Measurements from ENCODE around the gene SDHAF4. TPM values are rescaled to one million over a fixed set of nuclear protein-coding genes. Genes with fewer than 3 reads are reported as not detected.
"Not testable (repeated sequence)": the region's sequence is repeated elsewhere in the genome, so short reads cannot be mapped to it uniquely, and the experiment has no call there.

Gene SDHAF4
- polyA plus RNA-seq: 1 to 10 TPM in 2 of 3 donors, under 1 TPM in 1; 0.92 to 7.6 (median 6.6) TPM

GRCh38 chr6:70566751-70567382 is at the start of gene SDHAF4:
Gene SDHAF4 (plus strand): TSS chr6:70566930. CDS start chr6:70566941, 11 bp downstream.
- Mint-ChIP-seq H3K4me3 (peak within 1 kb of the TSS; percentile 83 to 93 (median 89)), H3K4me1 (peaks cover 15 to 29% of the 10 kb centered on the region in 2 donors), H3K9me3 (no peaks in the 10 kb centered on the region), H3K27me3 (ENCODE audit: low read depth in 3 of 3) (peaks cover 3 to 7% (median 4%) of the 10 kb centered on the region in 3 donors), H3K27ac (peak within 1 kb of the TSS; percentile 65 to 93 (median 79)), H3K36me3 (peaks cover 0 to 3% (median 0%) of the 10 kb centered on the region in 3 donors)
- peak; percentile 93 to 94 (median 94) for DNase-seq

DNA sequence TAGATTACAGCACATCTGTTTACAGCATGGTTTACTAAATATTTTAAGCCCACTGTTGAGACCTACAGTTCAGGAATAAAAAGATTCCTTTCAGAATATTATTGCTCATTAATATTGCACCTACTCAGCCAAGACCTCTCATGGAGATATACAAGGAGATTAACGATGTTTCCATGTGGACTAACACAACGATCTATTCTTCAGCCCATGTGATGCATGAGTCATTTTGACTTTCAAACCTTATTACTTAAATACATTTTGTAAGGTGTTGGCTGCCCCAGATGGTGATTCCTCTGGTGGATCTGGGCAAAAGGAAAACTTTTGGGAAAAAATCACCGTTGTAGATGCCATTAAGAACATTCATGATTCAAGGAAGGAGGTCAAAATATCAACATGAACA is 48.0 kb upstream of the SDHAF4 start:
- DNase-seq: no peak
- Mint-ChIP-seq H3K9me3 (no peaks in the 10 kb centered on the region), H3K27me3 (ENCODE audit: low read depth in 3 of 3) (no peaks in the 10 kb centered on the region), H3K4me3 (no peak overlapping the region), H3K36me3 (no peaks in the 10 kb centered on the region), H3K4me1 (no peaks in the 10 kb centered on the region), H3K27ac (no peak overlapping the region)

GRCh38 chr6:70520575-70520974 is 46.2 kb upstream of the SDHAF4 start:
- Mint-ChIP-seq H3K27me3 (ENCODE audit: low read depth in 3 of 3) (no peaks in the 10 kb centered on the region), H3K27ac (no peak overlapping the region), H3K36me3 (peaks cover 0 to 4% (median 3%) of the 10 kb centered on the region in 3 donors), H3K4me1 (no peaks in the 10 kb centered on the region), H3K9me3 (no peaks in the 10 kb centered on the region), H3K4me3 (no peak overlapping the region)
- DNase-seq: peak in 2 of 3 donors; percentile 2 to 21

- peaks cover 0 to 6% (median 4%) of the 10 kb centered on the region in 3 donors for H3K36me3 Mint-ChIP-seq
- H3K4me1 Mint-ChIP-seq: no peaks in the 10 kb centered on the region
- H3K4me3 Mint-ChIP-seq: no peak overlapping the region
- no peak overlapping the region for H3K27ac Mint-ChIP-seq
- H3K27me3 Mint-ChIP-seq (ENCODE audit: low read depth in 3 of 3): no peaks in the 10 kb centered on the region
- H3K9me3 Mint-ChIP-seq: no peaks in the 10 kb centered on the region
- no peak for DNase-seq
These were observed 41.9 kb upstream of the SDHAF4 start for GRCh38 chr6:70524721-70525286.

GRCh38 chr6:70527071-70527737 is 39.5 kb upstream of the SDHAF4 start:
- Mint-ChIP-seq H3K27me3 (ENCODE audit: low read depth in 3 of 3) (no peaks in the 10 kb centered on the region), H3K4me3 (no peak overlapping the region), H3K9me3 (no peaks in the 10 kb centered on the region), H3K36me3 (peaks cover 0 to 6% (median 4%) of the 10 kb centered on the region in 3 donors), H3K4me1 (no peaks in the 10 kb centered on the region), H3K27ac (no peak overlapping the region)
- DNase-seq: no peak

- Mint-ChIP-seq H3K27me3 (ENCODE audit: low read depth in 3 of 3) (no peaks in the 10 kb centered on the region), H3K27ac (no peak overlapping the region), H3K4me1 (no peaks in the 10 kb centered on the region), H3K4me3 (no peak overlapping the region), H3K9me3 (no peaks in the 10 kb centered on the region), H3K36me3 (peaks cover 0 to 7% (median 0%) of the 10 kb centered on the region in 3 donors)
- DNase-seq: no peak
These were observed 36.7 kb upstream of the SDHAF4 start for GRCh38 chr6:70530023-70530422.

DNA sequence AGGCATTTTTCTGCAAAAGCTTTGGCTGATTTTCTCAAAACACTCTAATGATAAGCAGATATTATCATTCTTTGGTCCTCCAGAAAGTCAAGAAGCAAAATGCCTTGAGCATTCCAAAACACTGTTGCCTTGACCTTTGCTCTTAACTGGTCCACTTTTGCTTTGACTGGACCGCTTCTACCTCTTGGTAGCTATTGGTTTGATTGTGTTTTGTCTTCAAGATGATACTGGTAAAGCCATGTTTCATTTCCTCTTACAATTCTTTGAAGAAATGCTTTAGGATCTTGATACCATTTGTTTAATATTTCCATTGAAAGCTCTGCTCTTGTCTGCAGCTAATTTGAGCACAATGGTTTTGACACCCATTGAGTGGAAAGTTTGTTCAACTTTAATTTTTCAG is 35.6 kb upstream of the SDHAF4 start:
- peaks cover 0 to 4% (median 0%) of the 10 kb centered on the region in 3 donors for H3K36me3 Mint-ChIP-seq
- H3K27ac Mint-ChIP-seq: no peak overlapping the region
- no peak overlapping the region for H3K4me3 Mint-ChIP-seq
- H3K27me3 Mint-ChIP-seq (ENCODE audit: low read depth in 3 of 3): no peaks in the 10 kb centered on the region
- DNase-seq: no peak
- H3K9me3 Mint-ChIP-seq: no peaks in the 10 kb centered on the region
- H3K4me1 Mint-ChIP-seq: no peaks in the 10 kb centered on the region

DNA sequence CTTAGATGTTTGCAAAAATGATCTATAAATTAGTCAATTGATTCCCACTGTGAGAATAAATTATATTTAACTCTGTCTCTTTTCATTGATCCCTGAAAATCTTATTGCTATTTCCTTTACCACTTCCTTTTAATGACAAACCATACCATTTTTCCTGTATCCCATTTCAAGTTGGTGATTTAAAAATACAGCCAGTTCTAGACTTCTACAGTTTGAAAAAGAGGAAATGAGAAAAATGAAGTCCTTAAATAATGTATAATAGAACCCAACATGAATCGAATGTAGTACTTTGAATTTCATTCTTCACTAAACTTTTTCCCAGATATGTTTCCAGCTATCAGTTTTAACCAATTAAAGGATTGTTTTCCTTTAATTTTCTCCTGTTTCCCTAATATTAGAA is 29.5 kb upstream of the SDHAF4 start:
- DNase-seq: no peak
- no peaks in the 10 kb centered on the region for H3K4me1 Mint-ChIP-seq
- no peak overlapping the region for H3K4me3 Mint-ChIP-seq
- H3K9me3 Mint-ChIP-seq: no peaks in the 10 kb centered on the region
- H3K27me3 Mint-ChIP-seq (ENCODE audit: low read depth in 3 of 3): peaks cover 0 to 2% (median 0%) of the 10 kb centered on the region in 3 donors
- peaks cover 0 to 4% (median 0%) of the 10 kb centered on the region in 3 donors for H3K36me3 Mint-ChIP-seq
- H3K27ac Mint-ChIP-seq: no peak overlapping the region

DNA sequence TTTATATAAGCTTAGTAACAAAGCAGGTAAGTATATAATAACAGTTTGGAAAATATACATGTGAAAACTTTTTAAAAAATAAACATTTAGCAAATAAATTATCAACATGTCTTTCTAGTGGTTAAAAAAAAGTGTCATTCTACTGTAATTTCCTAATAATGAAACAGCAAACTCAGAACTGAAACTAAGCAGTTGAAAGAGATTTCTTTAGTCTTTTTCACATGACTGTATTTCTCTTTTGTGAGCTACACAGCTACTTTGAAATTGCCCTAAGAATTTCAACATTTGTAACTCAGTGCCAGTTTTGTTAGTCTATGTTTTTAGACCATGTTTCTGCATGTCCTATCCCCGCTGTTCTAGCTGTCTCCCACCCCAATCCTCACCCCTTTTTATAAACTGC is 28.4 kb upstream of the SDHAF4 start:
- DNase-seq: no peak
- Mint-ChIP-seq H3K36me3 (peaks cover 0 to 4% (median 0%) of the 10 kb centered on the region in 3 donors), H3K9me3 (no peaks in the 10 kb centered on the region)

GRCh38 chr6:70547313-70547712 is 19.4 kb upstream of the SDHAF4 start:
- DNase-seq: no peak
- H3K36me3 Mint-ChIP-seq: peaks cover 0 to 5% (median 0%) of the 10 kb centered on the region in 3 donors
- H3K27me3 Mint-ChIP-seq (ENCODE audit: low read depth in 3 of 3): peaks cover 0 to 3% (median 0%) of the 10 kb centered on the region in 3 donors
- H3K27ac Mint-ChIP-seq: no peak overlapping the region
- no peaks in the 10 kb centered on the region for H3K9me3 Mint-ChIP-seq
- no peaks in the 10 kb centered on the region for H3K4me1 Mint-ChIP-seq
- no peak overlapping the region for H3K4me3 Mint-ChIP-seq

More for the DNA sequence above, 28.4 kb upstream of the SDHAF4 start:
- H3K4me3 Mint-ChIP-seq: no peak overlapping the region
- H3K4me1 Mint-ChIP-seq: no peaks in the 10 kb centered on the region
- no peak overlapping the region for H3K27ac Mint-ChIP-seq
- H3K27me3 Mint-ChIP-seq (ENCODE audit: low read depth in 3 of 3): peaks cover 0 to 2% (median 0%) of the 10 kb centered on the region in 3 donors

- Mint-ChIP-seq H3K36me3 (peaks cover 0 to 5% (median 0%) of the 10 kb centered on the region in 3 donors), H3K27ac (no peak overlapping the region), H3K27me3 (ENCODE audit: low read depth in 3 of 3) (peaks cover 0 to 3% (median 0%) of the 10 kb centered on the region in 3 donors), H3K9me3 (no peaks in the 10 kb centered on the region), H3K4me3 (no peak overlapping the region), H3K4me1 (no peaks in the 10 kb centered on the region)
- DNase-seq: no peak
These were observed 18.8 kb upstream of the SDHAF4 start for GRCh38 chr6:70547905-70548304.

DNA sequence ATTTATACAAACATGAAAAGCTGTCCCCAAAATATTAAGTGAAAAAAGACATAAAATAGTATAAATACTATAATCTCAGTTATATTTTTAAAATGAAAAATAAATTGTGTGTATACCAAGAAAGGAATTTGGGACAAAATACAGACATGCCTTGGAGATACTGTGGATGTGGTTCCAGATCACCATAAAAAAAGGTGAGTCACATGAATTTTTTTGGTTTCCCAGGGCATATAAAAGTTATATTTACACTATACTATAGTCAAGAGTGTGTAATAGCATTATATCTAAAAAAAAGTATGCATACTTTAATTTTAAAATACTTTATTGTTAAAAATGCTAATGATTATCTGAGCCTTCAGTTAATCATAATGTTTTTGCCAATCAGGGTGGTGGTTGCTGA is 17.4 kb upstream of the SDHAF4 start:
- Mint-ChIP-seq H3K27ac (no peak overlapping the region), H3K4me1 (no peaks in the 10 kb centered on the region), H3K4me3 (no peak overlapping the region), H3K27me3 (ENCODE audit: low read depth in 3 of 3) (peaks cover 0 to 3% (median 2%) of the 10 kb centered on the region in 3 donors), H3K36me3 (peaks cover 0 to 5% (median 0%) of the 10 kb centered on the region in 3 donors), H3K9me3 (no peaks in the 10 kb centered on the region)
- no peak for DNase-seq

- no peak for DNase-seq
- Mint-ChIP-seq H3K27ac (no peak overlapping the region), H3K27me3 (ENCODE audit: low read depth in 3 of 3) (peaks cover 0 to 4% (median 2%) of the 10 kb centered on the region in 3 donors), H3K4me1 (no peaks in the 10 kb centered on the region), H3K36me3 (peaks cover 0 to 5% (median 0%) of the 10 kb centered on the region in 3 donors), H3K9me3 (no peaks in the 10 kb centered on the region), H3K4me3 (no peak overlapping the region)
These were observed 15.2 kb upstream of the SDHAF4 start for GRCh38 chr6:70551566-70551965.

- not testable (repeated sequence) for H3K36me3 Mint-ChIP-seq; H3K4me1 Mint-ChIP-seq; DNase-seq; H3K27me3 Mint-ChIP-seq (ENCODE audit: low read depth in 3 of 3); H3K4me3 Mint-ChIP-seq; H3K27ac Mint-ChIP-seq; H3K9me3 Mint-ChIP-seq
These were observed 14.3 kb upstream of the SDHAF4 start for GRCh38 chr6:70552286-70552940.
